Brain microvascular endothelial cell (primary cell): ENCODE data around the gene TEKT1.
"Not testable (repeated sequence)": the region's sequence is repeated elsewhere in the genome, so short reads cannot be mapped to it uniquely, and the experiment has no call there.

Source experiments
- DNase-seq: peaks from one replicate; pipeline ENCODE4 v3.0.0-alpha.2; 2020
- H3K27ac ChIP-seq: fragments of 250-450 bp; sonication (Bioruptor Pico); 2 replicates; pipeline ENCODE4 v1.5.1; 2020; ENCODE audit warnings: mild to moderate bottlenecking, moderate library complexity
- H3K27me3 ChIP-seq: fragments of 250-450 bp; sonication (Bioruptor Pico); replicated peaks from 2 replicates; pipeline ENCODE4 v1.5.1; 2020; ENCODE audit warnings: mild to moderate bottlenecking
- H3K36me3 ChIP-seq: fragments of 250-450 bp; sonication (Bioruptor Pico); replicated peaks from 2 replicates; pipeline ENCODE4 v1.5.1; 2020; ENCODE audit warnings: mild to moderate bottlenecking
- H3K4me3 ChIP-seq: 2 replicates; pipeline ENCODE4 v1.5.1; 2011; ENCODE audit warnings: low read depth, mild to moderate bottlenecking, control low read depth, low read length, moderate library complexity
- in situ Hi-C: cut with HindIII; loops from 2 replicates; pipeline ENCODE4 v1.10.0; 2017; ENCODE audit warnings: low sequenced_read_pairs, low pct_ligation_motif_present
- TF ChIP-seq, protein P1 (sequence below): IDR thresholded peaks from 2 replicates; pipeline ENCODE4 v1.5.1; 2011; ENCODE audit warnings: low read depth, mild to moderate bottlenecking, moderate library complexity, low read length, control low read depth, inconsistent platforms; ENCODE audit errors: missing control alignments

The TEKT1 gene

DNA sequence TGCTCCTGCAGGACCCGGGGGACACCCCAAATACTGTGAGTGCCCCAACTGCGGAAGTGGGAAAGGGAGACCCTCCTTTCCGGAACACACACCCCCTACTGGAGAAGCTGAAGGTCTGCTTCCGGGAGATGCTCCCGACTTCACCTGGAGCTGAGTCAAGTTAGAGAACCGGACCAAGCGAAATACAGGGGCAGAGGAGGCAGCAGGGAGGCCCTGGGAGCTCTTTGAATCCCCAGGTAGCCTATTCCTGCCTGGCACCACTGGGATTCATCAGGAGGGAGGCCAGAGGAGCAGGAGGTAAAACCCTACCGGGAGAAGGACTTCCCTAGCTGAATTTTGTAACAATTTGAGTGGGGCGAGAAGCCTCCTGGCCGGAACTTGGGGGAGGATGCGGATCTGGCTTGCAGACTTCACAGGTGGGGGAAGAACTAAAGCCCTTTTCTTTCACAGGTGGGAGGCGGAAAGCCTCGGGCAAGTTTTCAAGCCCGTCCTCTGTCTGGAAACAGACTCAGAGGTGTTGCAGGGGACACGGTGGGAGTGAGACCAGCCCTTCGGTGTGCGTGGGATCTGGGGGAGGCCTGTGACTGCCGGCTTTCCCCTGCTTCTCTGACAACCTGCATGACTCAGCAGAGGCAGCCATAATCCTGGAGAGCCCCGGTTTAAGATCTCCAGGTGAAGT, 22.4 kb upstream of the TEKT1 start:
- in situ Hi-C loops: no loop called here
- TF ChIP-seq, protein P1, sequence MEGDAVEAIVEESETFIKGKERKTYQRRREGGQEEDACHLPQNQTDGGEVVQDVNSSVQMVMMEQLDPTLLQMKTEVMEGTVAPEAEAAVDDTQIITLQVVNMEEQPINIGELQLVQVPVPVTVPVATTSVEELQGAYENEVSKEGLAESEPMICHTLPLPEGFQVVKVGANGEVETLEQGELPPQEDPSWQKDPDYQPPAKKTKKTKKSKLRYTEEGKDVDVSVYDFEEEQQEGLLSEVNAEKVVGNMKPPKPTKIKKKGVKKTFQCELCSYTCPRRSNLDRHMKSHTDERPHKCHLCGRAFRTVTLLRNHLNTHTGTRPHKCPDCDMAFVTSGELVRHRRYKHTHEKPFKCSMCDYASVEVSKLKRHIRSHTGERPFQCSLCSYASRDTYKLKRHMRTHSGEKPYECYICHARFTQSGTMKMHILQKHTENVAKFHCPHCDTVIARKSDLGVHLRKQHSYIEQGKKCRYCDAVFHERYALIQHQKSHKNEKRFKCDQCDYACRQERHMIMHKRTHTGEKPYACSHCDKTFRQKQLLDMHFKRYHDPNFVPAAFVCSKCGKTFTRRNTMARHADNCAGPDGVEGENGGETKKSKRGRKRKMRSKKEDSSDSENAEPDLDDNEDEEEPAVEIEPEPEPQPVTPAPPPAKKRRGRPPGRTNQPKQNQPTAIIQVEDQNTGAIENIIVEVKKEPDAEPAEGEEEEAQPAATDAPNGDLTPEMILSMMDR: peak; percentile 42
- no peak overlapping the region for H3K27ac ChIP-seq
- no peak for DNase-seq
- peaks cover 2% of the 10 kb centered on the region for H3K27me3 ChIP-seq
- no peaks in the 10 kb centered on the region for H3K36me3 ChIP-seq
- no peak overlapping the region for H3K4me3 ChIP-seq

DNA sequence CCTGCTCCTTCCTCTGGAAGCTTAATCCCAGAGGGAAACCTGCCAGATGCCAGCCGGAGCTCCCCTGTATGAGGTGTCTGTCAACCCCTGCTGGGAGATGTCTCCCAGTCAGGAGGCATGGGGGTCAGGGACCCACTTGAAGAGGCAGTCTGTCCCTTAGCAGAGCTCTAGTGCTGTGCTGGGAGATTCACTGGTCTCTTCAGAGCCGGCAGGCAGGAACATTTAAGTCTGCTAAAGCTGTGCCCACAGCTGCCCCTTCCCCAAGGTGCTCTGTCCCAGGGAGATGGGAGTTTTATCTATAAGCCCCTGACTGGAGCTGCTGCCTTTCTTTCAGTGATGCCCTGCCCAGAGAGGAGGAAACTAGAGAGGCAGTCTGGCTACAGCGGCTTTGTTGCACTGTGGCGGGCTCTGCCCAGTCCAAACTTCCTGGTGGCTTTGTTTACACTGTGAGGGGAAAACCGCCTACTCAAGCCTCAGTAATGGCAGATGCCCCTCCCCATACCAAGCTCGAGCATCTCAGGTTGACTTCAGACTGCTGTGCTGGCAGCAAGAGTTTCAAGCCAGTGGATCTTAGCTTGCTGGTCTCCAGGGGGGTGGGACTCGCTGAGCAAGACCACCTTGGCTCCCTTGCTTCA, 17.1 kb upstream of the TEKT1 start:
- H3K27ac ChIP-seq, H3K27me3 ChIP-seq, DNase-seq, in situ Hi-C loops, H3K36me3 ChIP-seq, H3K4me3 ChIP-seq: not testable (repeated sequence)

DNA sequence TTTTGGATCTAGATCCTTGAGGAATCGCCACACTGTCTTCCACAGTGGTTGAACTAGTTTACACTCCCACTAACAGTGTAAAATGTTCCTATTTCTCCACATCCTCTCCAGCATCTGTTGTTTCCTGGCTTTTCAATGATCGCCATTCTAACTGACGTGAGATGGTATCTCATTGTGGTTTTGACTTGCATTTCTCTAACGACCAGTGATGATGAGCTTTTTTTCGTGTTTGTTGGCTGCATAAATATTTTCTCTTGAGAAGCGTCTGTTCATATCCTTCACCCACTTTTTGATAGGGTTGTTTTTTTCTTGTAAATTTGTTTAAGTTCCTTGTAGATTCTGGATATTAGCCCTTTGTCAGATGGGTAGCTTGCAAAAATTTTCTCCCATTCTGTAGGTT, 14.6 kb upstream of the TEKT1 start:
- H3K27me3 ChIP-seq, H3K4me3 ChIP-seq, in situ Hi-C loops, H3K27ac ChIP-seq, H3K36me3 ChIP-seq, DNase-seq: not testable (repeated sequence)

DNA sequence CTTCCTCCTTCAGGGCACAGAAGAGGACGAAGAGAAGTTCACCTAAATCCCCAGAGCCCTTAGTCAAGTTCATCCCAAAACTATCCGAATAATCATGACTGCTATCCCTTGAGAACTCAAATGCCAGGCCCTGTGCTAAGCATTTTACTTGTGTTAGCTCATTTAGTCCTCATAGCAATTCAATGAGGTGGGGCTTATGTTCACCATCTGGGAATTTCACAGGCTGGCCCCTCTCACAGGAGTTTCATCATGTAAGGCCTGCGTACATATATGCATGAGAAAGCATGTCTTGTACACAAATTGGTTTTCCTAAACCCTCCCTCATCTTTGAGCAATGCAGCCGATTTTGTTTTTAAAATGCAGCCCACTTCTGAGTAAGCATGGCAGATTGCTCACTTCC, 12.9 kb upstream of the TEKT1 start:
- H3K4me3 ChIP-seq, H3K36me3 ChIP-seq, H3K27ac ChIP-seq, DNase-seq, H3K27me3 ChIP-seq, in situ Hi-C loops: not testable (repeated sequence)

DNA sequence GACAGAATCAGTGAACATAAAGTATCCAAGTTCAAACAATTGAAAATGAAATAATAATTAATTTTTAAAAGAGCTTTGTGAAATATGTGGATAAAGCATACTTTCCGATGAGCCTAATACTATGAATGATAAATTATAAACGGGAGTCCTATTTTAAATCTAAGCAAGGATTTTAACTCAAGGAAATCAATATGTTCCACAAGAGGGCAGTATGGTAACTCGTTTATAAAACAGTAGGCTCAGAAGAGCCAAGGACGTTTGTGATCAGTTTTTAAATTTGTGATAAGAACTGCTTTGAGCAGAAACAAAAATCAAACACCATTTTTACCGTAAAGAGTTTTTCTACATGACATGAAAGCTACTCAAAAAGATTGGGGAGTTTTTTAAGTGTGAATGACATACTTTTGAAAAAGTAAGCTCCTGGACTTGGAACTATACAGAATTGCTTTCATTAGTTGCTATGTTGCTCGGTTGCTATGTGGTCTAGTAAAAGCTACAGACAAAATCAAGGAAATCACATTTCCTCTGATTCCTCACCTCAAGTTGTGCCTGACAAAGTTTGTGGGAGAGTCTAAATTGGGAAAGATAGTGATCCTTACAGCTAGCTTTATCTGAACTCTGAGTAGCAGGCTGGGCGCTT, 11.8 kb upstream of the TEKT1 start:
- no peak for DNase-seq
- Histone ChIP-seq H3K27ac (no peak overlapping the region), H3K36me3 (no peaks in the 10 kb centered on the region), H3K4me3 (no peak overlapping the region), H3K27me3 (peaks cover 1% of the 10 kb centered on the region)
- in situ Hi-C loops: no loop called here
- TF ChIP-seq, protein P1: no peak

DNA sequence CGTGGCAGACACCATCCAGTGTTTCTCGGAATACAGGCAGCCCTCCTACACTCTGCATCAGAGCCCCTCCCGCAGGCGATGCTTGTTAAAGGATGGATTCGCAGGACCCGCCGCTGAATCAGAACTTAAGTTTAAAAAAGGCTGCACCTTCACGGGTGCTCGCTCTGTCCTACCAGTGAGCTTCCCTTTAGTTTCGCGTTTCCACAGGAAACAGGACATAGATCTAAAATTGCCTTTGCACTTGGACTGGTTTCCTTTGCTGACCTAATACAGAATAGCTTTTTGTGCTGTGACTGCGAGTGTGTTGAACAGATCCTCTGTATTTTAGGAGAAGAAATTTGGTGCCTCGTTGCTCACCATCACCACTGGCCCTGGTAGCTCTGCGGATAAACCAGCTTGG, 10.2 kb upstream of the TEKT1 start:
- in situ Hi-C loops: not testable (repeated sequence)

DNA sequence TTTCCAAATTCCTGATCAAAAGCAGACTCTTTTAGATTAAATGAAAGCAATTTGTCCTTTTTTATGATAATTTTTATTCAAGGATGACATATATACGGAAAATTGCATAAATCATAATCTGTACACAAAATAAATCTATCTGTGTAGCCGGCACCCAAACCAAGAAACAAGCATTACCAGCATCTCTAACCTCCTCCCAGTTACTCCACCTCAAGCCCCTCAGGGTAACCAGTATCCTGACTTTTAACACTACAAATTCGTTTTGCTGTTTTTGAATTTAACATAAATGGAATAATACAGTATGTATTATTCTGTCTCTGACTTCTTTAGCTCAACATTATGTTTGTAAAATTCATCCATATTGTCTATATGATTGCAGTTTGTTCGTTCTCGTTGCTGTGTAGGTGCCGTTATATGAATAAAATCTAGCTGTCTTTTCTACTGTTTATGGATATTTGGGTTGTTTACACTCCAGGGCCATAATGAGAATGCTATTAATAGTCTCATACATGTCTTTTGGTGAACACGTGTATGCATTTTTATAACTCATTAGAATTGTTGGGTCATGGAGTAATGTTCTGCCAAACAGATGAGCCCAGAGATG, 1.0 kb downstream of the TEKT1 start:
- Histone ChIP-seq H3K27me3 (peaks cover 35% of the 10 kb centered on the region), H3K27ac (no peak overlapping the region), H3K36me3 (no peaks in the 10 kb centered on the region), H3K4me3 (no peak overlapping the region)
- DNase-seq: no peak
- TF ChIP-seq, protein P1: no peak
- in situ Hi-C loops: no loop called here

More for the DNA sequence above, 10.2 kb upstream of the TEKT1 start:
- H3K4me3 ChIP-seq, H3K27me3 ChIP-seq, H3K27ac ChIP-seq, DNase-seq, H3K36me3 ChIP-seq: not testable (repeated sequence)
